GM19395 (cell line): ENCODE data around the gene MRPS6.

Experiments
- ATAC-seq: cut with Tn5 transposase; IDR thresholded peaks from one replicate; pipeline ENCODE4 v1.9.1; 2021; ENCODE audit warnings: mild to moderate bottlenecking, moderate library complexity; ENCODE audit not compliant: unreplicated experiment

Gene MRPS6

GRCh38 chr21:34131586-34131985, 58.2 kb downstream of the MRPS6 start:
- no peak for ATAC-seq

- ATAC-seq: no peak
Observed at GRCh38 chr21:34132202-34132601, 58.8 kb downstream of the MRPS6 start.

- no peak for ATAC-seq
Observed at GRCh38 chr21:34132926-34133325, 59.5 kb downstream of the MRPS6 start.

GRCh38 chr21:34133392-34133791, 60.0 kb downstream of the MRPS6 start:
- ATAC-seq: no peak

GRCh38 chr21:34133802-34134201, 60.4 kb downstream of the MRPS6 start:
- no peak for ATAC-seq

GRCh38 chr21:34135330-34135729, 62.0 kb downstream of the MRPS6 start:
- no peak for ATAC-seq

GRCh38 chr21:34141373-34141772, 68.0 kb downstream of the MRPS6 start:
- ATAC-seq: no peak

GRCh38 chr21:34143685-34144182, 70.4 kb downstream of the MRPS6 start:
- ATAC-seq: no peak

- ATAC-seq: no peak
Observed at GRCh38 chr21:34144224-34144623, 70.8 kb downstream of the MRPS6 start.

GRCh38 chr21:34147792-34148418, 74.5 kb downstream of the MRPS6 start:
- ATAC-seq: no peak

- no peak for ATAC-seq
Observed at GRCh38 chr21:34148419-34148804, 75.0 kb downstream of the MRPS6 start.

GRCh38 chr21:34148826-34149558, 75.6 kb downstream of the MRPS6 start:
- no peak for ATAC-seq

- ATAC-seq: no peak
Observed at GRCh38 chr21:34152500-34152899, 79.1 kb downstream of the MRPS6 start.

GRCh38 chr21:34154878-34155277, 81.5 kb downstream of the MRPS6 start:
- no peak for ATAC-seq

- no peak for ATAC-seq
Observed at GRCh38 chr21:34156957-34157356, 83.6 kb downstream of the MRPS6 start.

GRCh38 chr21:34157521-34157920, 84.1 kb downstream of the MRPS6 start:
- no peak for ATAC-seq

GRCh38 chr21:34158866-34159835, 85.8 kb downstream of the MRPS6 start:
- no peak for ATAC-seq

GRCh38 chr21:34166468-34166867, 93.1 kb downstream of the MRPS6 start:
- no peak for ATAC-seq

- no peak for ATAC-seq
Observed at GRCh38 chr21:34170886-34171285, 97.5 kb downstream of the MRPS6 start.

GRCh38 chr21:34174470-34174869, 101.1 kb downstream of the MRPS6 start:
- ATAC-seq: no peak

- no peak for ATAC-seq
Observed at GRCh38 chr21:34176448-34176847, 103.1 kb downstream of the MRPS6 start.
